NCI-H345 treated with DMSO at 0.1 percent for 48 hours (cell line): ENCODE results near the gene COL8A2.
"Not testable (repeated sequence)": the region's sequence is repeated elsewhere in the genome, so short reads cannot be mapped to it uniquely, and the experiment has no call there.

Source experiments
- DNase-seq: peaks from one replicate; lab custom pipeline; 2025; ENCODE audit not compliant: unreplicated experiment; lab: John Stamatoyannopoulos, UW

COL8A2 gene

DNA sequence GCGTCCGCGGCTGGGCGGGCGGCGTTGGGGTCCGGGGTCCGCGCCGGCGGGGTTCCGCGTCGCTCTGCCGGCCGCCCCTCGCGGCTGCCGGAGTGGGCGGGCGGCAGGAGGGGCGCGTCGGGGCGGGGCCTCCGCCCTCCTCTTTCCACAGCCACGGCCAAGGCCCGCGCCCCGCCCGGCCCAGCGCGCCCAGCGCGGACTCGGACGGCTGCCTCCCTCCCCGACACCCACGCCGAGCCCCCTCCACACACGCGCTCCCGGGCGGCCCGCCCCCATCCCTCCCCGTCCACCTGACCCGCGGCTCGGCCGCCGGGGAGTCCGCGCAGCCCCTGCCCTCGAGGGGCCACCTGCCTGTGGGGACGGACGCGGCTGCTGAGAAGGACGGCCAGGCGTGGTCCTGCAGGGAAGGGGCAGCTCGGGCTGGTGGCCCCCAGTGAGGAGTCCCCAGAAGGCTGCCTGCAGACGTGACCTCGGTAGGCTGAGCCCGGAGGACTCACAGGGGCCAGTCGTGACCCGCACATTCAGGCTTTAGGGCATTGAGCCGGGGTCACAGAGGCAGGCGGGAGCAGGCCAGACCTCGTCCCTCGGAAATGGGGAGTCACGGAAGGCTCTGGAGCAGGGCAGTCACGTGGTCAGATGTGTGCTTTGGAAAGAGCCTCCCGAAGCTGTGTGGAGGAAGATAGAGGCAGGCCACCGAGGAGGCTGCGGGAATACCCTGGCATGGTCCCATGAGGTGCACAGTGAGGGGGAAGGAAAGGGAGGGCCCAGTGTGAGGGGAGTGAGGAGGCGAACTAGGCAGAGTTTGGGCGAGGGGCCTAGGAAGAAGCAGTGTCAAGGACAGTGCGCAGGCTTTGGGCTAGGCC, at the start of gene COL8A2:
Gene COL8A2, minus strand, starts transcription at position 94 of the 863 bp plus-strand sequence. CDS start 24,980 bp downstream, outside the sequence.
- no peak for DNase-seq

DNA sequence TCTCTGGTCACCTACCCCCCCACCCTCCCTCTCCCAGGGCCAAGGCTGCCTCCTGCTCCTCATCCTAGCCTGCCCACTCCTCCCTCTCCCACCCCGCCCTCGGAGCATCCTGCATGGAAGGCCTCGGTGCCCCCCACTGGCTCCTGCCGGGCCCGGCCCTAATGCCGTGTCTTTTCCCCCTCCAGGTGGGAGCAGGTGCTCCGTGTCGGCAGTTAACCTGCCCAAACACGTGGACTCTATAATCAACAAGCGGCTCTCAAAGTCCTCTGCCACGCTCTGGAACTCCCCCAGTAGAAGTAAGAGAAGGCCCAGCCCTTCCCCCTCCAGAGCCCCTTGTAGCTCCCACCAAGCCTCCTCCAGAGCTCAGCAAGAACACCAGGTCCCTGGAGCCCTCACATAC, 49.7 kb upstream of the COL8A2 start:
- peak; percentile 44 for DNase-seq

DNA sequence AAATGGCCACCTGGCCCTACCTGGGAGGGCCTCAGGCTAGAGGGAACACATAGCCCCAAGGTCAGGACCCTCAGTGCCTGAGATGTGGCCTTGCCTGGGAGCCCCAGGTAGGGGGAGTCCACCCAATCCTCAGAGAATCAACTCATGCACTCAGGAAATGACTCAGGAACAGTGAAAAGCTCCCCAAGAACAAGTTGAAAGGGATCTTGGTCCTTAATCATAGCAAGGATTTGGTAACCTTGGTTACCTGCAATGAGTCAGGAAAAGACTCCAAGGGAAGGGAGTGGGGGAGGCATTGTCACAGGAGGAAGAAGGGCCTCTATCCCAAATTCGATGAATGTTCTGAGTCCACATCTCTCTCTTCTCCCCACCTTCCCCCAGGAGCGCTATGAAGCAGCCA, 48.0 kb upstream of the COL8A2 start:
- no peak for DNase-seq

DNA sequence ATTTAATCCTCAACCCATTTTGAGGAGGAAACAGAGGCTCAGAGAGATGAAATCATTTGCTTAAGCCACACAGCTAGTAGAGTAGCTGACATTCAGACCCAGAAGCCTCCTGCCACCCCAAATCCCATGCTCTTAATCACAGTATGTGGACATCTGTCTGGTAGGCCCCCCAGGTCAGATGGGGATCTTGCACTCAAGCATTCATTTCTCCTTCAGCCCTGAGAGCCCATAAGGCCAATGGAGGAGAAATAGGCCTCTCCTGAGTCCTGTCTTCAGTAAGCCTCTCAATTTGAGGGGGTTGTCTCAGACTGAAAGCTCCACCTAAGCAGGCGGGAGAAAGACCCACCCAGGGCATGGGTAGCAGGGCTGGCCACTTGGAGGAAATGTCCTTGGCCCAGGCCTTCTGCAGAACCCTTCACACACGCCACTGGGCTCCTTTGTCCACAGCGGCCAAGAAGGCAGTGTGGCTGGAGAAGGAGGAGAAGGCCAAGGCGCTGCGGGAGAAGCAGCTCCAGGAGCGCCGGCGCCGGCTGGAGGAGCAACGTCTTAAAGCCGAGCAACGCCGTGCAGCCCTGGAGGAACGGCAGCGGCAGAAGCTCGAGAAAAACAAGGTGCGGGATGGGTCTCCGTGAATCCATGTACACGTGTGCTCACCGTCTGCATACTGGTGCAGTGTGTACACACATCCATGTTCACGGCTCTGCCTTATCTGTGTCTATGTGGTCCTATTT, 47.2 kb upstream of the COL8A2 start:
- DNase-seq, result no peak

DNA sequence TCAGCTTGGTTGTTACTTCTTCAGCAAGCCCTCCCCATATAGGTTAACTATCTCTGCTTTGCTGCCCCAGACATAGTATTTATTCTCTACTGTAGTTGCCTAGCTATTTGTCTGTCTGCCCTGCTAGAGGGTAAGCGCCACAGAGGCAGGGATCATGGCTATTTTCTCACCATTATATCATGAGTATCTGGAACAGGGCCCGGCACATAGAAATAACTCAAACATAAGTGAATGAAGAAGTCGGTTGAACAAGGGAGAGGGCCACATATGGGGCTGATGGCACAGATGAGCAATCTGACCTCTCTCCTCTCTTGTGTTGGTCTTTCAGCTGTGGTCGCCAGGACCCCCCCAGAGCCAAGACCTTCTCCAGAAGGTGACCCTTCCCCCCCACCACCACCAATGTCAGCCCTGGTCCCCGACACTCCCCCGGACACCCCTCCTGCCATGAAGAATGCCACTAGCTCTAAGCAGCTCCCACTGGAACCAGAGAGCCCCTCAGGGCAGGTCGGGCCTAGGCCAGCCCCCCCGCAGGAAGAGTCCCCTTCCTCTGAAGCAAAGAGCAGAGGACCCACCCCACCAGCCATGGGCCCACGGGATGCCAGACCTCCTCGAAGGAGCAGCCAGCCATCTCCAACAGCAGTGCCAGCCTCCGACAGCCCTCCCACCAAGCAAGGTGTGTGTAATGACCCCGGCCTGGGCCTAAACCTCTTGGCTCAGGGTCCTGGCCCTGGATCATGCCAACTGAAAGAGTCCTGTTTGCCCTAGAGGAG, 45.8 kb upstream of the COL8A2 start:
- DNase-seq, result no peak

DNA sequence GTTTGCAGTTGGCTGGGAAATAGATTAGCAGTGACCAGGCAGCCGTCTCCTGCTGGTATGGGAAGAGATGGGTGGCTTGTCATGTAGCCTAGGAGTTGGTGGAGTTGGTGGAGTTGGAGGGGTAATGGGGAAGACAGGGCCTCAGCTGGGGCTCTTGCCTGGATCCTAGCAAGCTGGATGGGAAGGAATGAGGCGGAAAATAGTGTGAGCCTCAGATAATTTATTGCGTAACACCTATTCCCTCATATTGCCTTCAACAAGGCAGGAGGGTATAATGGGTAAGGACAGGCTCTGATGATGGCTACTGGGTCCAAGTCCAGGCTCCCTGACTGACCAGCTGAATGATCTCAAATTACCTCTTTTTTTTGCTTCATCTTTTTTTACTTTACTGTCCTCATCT, 43.5 kb upstream of the COL8A2 start:
- DNase-seq, result no peak

DNA sequence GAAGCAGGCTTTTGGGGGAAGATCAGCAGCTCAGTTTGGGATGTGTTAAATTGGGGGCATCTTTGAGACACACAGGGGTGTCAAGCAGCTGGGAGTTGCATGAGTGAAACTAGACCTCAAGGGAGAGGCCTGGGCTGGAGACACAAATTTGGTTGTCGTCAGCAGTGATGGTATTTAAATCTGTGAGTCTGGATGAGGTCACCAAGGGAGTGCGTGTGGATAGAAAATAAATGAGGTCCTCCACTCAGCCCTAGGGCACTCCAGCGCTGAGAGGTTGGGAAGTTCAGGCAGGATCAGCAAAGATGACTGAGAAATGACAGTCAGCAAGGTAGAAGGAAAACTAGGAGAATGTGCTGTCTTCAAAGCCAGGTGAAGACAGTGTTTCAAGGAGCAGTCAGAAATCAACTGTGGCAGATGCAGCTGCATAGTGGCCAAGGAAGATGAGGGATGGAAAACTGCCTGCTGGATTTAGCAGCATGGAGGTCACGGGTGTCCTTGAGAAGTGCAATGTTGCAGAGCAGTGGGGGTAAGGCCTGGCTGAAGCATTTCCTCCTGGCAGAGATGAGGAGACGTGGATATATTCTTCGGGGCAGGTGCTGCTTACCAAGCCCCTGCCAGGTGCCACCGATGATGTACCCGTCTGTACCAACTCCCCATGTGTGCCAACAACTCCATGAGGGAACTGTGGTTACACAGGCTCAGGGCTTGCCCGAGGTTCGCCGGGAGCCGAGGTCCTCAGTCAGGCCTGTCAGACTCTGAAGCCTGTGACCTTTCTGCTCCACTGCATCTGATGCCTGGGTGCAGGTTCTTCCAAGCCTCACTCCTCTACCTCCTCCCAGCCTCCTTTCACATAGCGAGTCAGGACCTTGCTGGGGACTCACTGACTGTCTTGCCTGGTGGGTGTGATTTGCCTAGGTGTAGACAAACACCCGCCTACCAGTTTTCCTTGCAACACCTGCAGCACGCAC, 42.2 kb upstream of the COL8A2 start:
- DNase-seq, result no peak

DNA sequence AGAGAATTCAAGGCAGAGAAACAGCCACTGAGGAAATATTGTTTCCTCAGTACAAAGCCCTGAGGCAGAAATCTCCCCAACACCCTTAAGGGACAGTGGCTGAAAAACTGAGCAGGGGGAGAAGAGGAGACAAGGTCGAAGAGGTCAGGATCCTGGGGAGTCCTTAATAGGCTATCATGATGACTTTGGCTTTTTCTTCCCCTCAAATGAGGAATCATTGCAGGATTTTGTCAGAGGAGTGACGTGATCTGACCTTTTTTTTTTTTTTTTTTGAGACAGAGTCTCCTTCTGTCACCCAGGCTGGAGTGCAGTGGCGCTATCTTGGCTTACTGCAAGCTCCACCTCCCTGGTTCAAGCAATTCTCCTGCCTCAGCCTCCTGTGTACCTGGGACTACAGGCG, 41.1 kb upstream of the COL8A2 start:
- no peak for DNase-seq

DNA sequence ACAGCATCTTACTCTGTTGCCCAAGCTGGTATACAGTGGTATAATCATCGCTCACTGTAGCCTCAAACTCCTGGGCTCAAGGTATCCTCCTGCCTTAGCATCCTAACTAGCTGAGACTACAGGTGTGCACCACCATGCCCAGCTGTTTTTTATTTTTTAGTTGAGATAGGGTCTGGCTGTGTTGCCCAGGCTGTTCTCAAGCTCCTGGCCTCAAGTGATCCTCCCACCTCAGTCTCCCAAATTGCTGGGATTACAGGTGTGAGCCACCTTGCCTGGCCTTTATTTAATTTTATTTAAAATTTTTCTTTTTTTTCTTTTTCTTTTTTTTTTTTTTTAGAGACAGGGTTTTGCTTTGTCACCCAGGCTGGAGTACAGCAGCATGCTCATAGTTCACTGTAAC, 40.1 kb upstream of the COL8A2 start:
- no peak for DNase-seq

DNA sequence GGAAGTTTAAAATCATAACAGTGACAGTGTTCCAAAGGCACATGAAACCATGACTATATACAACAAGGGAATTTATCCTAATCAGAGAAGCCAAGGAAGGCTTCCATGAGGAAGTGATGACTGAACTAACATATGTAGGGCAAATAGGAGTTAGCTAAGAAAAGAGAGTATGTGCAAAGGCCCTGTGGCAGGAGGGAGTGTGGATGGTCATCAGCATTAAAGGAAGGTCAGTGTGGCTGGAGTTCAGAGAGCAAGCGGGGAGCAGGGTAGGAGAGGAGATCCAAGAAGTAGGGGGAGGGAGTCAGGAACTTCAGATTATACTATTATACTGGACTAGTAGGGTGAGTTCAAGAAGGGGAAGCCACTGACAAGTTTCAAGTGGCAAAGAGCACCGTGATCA, 39.3 kb upstream of the COL8A2 start:
- no peak for DNase-seq

DNA sequence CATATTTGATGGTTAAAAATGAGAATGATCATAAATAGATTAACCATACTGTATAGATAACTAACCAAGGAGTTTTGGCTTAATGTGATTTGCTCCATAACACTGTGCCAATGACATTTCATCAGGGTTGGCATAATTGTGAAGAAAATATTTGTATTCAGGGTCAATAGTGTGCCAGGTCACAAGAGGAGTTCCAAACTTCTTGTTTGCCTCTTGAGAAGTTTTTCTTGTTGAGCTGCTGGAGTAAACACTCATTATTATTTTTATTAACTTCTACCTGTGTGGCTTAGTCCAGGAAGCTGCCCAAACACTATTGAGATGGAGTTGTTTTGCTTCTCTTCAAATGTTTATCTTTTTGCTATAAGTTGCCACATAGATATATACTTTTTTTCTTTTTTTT, 38.4 kb upstream of the COL8A2 start:
- DNase-seq, result no peak

DNA sequence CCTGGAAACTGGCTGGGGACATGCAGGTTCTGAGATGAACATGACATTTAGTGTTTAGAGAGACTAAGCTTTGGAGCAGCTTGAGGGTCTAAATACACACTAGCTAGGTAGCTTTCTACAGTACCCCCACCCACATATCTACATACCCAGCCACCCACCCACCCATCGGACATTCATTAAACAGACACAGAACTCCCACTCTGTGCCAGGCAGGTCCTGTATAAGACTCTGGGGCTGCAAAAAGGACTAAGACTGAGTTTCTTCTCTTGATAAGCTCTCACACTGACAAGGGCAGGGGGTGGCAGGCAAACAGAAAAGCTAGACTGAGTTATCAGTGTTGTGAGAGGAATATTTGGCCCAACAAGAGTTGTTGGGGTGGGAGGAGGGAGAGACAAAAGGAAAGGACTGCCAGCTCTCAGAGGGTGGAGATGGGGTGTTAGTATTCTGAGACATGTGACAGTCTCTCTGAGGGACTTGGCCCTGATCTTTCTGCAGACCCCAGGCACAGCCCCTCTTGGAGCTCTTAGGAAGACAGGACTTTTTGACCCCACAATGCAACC, 37.7 kb upstream of the COL8A2 start:
- DNase-seq, result no peak

DNA sequence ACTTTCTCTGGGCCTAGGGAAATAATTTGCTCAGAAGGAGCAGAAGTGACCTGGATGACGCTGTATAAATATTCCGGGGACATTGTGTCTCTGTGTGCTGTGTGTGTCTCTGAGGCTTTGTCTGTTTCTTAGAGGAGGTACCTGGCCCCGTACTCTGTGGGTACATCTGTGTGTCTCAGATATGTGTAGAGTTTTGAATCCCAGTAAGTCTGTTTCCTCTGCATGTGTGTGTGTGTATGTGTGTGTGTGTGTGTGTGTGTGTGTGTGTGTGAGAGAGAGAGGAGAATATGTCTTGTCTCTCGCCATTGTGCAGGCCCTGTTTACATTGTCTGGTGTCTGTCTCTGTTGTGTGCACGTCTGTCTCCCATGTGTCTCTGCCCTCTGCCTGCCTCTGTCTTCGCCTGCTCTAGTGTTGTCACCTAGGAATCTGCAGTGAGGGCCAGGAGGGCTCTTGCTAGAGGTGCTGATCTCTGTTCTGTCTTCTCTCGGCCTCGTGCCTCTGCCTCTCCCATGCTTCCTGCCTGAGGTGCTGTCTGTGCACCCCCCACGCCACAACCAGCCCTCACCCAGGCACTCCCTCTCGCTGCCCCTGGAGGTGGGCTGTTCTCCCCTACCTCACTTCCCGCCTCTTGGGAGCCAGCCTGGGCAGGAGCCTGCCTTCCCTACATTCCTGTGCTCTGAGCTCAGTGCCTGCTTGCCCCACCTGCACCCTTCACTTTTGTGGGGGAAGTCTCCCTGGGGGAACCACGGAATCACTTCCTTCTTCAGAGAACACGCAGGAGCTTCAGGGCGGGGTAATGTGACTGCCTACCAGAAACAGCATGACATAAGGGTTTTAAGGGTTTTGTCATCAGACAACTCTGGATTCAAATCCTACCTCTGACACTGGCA, 36.9 kb upstream of the COL8A2 start:
- no peak for DNase-seq

DNA sequence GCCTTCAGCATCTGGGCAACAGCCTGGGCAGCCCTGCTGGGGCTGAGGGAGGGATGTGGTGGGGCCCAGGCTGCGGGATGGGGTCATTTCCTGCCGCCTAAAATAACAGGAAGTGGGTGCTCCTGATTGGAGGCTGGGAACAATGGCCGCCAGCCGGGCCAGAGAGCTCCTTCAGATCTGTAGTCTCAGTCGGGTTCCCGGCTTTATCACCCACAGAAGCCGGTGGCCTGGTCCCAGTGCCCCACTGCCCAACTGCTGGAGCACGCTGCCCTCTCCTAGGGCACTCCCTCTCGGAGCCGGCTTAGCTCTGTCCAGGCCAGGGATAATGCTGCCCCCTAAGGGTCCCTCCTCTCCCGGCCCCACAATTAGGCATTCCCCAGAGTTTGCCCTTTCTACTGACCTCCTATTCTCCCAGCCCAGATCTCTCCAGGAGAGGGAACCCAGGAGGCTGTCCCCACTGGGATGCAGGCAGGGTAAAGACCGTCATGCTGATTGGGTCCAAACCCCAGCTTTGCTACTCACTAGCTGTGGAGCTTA, 36.0 kb upstream of the COL8A2 start:
- no peak for DNase-seq

DNA sequence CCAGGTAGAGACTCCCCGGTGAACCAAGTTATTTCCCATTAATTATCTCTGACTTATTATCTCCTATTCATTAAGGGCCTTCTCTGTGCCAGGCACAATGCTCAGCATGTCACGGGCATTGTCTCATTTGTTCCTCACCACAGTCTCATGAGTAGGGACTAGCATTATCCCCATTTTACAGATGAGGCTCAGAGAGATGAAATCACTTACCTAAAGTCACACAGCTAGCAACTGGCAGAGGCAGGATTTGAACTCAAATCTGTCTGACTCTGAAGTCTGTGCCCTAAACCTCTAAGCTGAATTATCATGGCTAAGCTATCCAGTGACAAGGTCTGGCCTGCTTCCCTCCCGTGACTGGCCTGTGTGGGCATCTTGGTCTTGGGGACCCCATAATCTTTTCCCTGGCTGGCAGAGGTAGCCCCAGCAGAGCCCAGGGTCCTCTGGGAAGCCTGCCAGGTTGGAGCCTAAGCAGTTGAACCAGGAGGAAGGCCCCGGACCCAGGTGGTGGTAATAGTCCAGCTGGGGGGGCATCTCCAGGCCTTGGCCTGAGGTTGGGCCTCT, 35.4 kb upstream of the COL8A2 start:
- no peak for DNase-seq

DNA sequence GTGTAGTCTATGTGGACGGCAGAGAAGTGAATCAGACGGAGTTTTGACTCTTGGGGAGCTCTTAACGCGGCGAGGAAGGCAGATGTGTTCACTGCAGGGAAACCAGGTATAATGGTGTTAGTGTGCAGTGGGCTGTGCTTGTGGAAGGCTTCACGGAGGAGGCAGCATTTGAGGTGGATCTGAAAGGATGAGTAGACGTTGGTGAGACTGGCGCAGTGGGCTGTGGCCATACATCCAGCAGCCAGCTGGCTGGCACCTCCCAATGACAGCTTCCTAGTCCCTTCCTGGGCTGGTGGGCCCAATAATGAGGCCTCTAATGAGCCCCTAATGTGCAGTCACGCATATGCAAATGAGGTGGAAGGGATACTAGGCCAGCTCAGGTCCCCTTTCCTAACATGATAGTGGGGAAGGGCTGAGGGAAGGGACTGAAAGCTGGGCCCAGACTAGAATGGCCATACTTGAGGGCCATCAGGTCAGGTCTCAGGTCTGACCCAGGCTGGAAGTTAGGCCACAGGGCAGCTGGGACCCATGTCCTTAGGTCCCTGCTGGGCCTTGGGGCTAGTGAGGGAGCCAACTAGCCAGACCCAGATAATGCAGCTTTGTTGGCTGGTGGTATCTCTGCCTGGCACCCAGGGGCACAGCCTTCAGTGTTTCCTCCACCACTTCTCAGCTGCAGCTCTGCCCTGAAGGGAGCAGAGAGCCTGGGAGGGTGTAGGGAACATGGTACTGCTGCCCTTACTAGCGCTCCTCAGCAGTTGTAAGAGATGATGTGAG, 34.8 kb upstream of the COL8A2 start:
- DNase-seq, result no peak

DNA sequence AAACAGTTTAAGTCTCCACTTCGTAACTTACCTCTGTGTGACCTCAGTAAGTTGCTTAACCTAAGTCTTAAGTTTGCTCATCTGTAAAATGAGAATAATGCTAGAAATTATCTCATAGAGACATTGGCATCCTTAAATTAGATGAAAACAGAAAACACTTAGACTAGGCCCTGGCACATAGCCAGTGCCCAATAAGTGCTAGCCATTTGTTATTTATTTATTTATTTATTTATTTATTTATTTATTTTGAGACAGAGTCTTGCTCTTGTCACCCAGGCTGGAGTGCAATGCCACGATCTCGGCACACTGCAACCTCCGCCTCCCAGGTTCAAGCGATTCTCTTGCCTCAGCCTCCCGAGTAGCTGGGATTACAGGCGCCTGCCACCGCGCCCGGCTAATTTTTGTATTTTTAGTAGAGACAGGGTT, 33.8 kb upstream of the COL8A2 start:
- not testable (repeated sequence) for DNase-seq
